ENCODE measurements around the gene PRR35.

DNA sequence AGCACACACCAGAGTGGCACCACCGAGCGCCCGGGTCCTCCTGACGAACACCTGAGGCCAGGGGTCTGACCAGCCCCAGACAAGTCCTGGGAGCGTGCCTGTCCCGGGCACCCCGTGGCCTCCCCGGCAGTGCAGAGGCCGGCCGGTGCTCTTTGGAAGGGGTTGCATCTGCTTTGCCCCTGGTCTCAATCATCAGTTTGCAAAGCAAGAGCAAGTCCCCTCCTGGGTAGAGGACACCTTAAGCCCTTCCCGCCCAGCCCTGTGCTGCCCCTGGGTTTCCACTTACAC, 44.3 kb upstream of the PRR35 start:
- TF ChIP-seq, protein P1, sequence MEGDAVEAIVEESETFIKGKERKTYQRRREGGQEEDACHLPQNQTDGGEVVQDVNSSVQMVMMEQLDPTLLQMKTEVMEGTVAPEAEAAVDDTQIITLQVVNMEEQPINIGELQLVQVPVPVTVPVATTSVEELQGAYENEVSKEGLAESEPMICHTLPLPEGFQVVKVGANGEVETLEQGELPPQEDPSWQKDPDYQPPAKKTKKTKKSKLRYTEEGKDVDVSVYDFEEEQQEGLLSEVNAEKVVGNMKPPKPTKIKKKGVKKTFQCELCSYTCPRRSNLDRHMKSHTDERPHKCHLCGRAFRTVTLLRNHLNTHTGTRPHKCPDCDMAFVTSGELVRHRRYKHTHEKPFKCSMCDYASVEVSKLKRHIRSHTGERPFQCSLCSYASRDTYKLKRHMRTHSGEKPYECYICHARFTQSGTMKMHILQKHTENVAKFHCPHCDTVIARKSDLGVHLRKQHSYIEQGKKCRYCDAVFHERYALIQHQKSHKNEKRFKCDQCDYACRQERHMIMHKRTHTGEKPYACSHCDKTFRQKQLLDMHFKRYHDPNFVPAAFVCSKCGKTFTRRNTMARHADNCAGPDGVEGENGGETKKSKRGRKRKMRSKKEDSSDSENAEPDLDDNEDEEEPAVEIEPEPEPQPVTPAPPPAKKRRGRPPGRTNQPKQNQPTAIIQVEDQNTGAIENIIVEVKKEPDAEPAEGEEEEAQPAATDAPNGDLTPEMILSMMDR (IDR thresholded peaks at IDR 0.05), result no peak
- TF ChIP-seq EP300 (IDR thresholded peaks at IDR 0.05) (no peak), POLR2A (IDR thresholded peaks at IDR 0.05) (no peak)

Measured in stomach (tissue), 4 donors.